ENCODE data around the gene SAC3D1. TPM values are rescaled to one million over a fixed set of nuclear protein-coding genes. Genes with fewer than 3 reads are reported as not detected.

The SAC3D1 gene
- total RNA-seq, 4 donors from 2014 or later = 4.8 to 11.8 (median 10.1) TPM

- TF ChIP-seq CTCF (IDR thresholded peaks at IDR 0.05) = no peak
- DNase-seq (ENCODE audit: low spot score) = no peak
- no peak for ATAC-seq (ENCODE audit: low FRiP score)
Observed at GRCh38 chr11:65059959-65060824, 19.2 kb downstream of the SAC3D1 start.

GRCh38 chr11:65060913-65061408 lies 20.0 kb downstream of the SAC3D1 start:
- no peak for TF ChIP-seq CTCF (IDR thresholded peaks at IDR 0.05)
- ATAC-seq (ENCODE audit: low FRiP score) = no peak
- DNase-seq (ENCODE audit: low spot score) = no peak

- no peak for DNase-seq (ENCODE audit: low spot score)
- ATAC-seq (ENCODE audit: low FRiP score) = no peak
- no peak for TF ChIP-seq CTCF (IDR thresholded peaks at IDR 0.05)
Observed at GRCh38 chr11:65063532-65063931, 22.5 kb downstream of the SAC3D1 start.

GRCh38 chr11:65064847-65065240 lies 23.8 kb downstream of the SAC3D1 start:
- no peak for TF ChIP-seq CTCF (IDR thresholded peaks at IDR 0.05)
- ATAC-seq (ENCODE audit: low FRiP score) (no peak), DNase-seq (ENCODE audit: low spot score) (no peak)

GRCh38 chr11:65065851-65066250 lies 24.8 kb downstream of the SAC3D1 start:
- TF ChIP-seq CTCF (IDR thresholded peaks at IDR 0.05) = no peak
- no peak for DNase-seq (ENCODE audit: low spot score)
- no peak for ATAC-seq (ENCODE audit: low FRiP score)

- DNase-seq (ENCODE audit: low spot score) = no peak
- no peak for TF ChIP-seq CTCF (IDR thresholded peaks at IDR 0.05)
- no peak for ATAC-seq (ENCODE audit: low FRiP score)
Observed at GRCh38 chr11:65066315-65066714, 25.3 kb downstream of the SAC3D1 start.

- DNase-seq (ENCODE audit: low spot score) (no peak), ATAC-seq (ENCODE audit: low FRiP score) (no peak)
- TF ChIP-seq CTCF (IDR thresholded peaks at IDR 0.05) = no peak
Observed at GRCh38 chr11:65066805-65067291, 25.8 kb downstream of the SAC3D1 start.

Measured in omental fat pad (tissue), 4 donors.